GM19351 (cell line): Measurements from ENCODE around the gene JAM2.
"Not testable (repeated sequence)": the region's sequence is repeated elsewhere in the genome, so short reads cannot be mapped to it uniquely, and the experiment has no call there.

ENCODE experiments used
- ATAC-seq: cut with Tn5 transposase; IDR thresholded peaks from one replicate; pipeline ENCODE4 v1.9.1; 2021; ENCODE audit warnings: mild to moderate bottlenecking, moderate library complexity; ENCODE audit not compliant: unreplicated experiment

The JAM2 gene, protein sequence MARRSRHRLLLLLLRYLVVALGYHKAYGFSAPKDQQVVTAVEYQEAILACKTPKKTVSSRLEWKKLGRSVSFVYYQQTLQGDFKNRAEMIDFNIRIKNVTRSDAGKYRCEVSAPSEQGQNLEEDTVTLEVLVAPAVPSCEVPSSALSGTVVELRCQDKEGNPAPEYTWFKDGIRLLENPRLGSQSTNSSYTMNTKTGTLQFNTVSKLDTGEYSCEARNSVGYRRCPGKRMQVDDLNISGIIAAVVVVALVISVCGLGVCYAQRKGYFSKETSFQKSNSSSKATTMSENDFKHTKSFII

DNA sequence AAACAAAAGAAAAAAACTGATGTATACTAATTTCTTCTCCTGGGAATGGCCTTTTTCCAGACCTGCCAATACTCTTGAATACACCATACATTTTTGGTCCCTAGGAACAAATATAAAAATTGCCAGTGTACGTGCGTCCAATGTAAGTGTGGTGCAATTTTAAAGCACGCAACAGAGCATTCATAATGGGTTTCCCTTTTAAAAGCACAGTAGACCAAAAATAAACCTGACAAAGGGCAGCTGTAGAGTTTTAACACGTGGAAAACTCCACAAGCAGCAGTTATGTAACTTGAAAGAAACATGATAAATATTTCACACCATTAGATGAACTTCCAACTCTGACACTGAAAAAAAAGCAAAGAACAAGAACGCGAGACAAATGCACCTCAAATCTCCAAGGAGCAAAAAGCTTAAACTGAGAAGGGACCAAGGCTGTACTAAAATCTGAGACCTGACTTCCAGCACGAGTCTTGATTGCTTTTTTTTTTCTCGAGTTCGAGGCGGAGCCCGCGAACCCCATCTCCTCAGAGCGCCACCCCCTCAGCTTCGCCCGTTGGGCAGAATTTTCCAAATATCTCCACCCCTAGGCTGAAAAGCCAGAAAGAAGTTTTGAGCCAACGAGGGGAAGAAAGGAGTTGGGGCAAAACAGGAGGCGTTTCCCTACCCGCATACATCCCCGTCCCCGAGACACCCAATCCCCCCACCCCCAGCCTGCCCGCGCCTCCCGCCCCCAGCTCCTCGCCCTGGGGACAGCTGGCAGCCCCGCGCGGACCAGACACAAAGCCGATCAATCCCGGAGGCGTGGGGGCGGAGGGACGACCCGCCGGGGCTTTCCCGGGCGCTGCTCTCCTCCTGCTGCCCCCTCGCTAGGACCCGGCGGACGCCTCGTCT, at the start of gene JAM2:
Gene JAM2 (plus strand): TSS at position 599 of the 891 bp plus-strand sequence. CDS start 564 bp downstream, outside the sequence.
- ATAC-seq, result peak; percentile 46

DNA sequence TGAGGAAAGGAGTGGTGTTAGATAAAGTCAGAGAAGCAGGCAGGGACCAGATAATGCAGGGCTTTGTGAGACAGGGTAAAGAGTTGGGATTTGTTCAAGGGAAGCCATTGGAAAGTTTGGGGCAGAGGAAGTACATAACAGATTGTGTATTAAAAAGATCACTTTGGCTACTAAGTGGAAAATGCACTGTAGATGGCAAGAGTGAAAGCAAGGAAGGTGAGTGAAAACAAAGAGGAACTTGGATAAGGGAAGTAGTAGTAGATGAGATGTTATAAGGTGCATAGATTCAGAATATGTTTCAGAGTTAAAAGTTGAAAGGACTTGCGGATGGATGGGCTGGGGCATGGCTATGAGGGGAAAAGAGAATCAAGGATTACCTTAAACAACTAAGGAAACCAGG, 49.2 kb upstream of the JAM2 start:
- ATAC-seq, result no peak

DNA sequence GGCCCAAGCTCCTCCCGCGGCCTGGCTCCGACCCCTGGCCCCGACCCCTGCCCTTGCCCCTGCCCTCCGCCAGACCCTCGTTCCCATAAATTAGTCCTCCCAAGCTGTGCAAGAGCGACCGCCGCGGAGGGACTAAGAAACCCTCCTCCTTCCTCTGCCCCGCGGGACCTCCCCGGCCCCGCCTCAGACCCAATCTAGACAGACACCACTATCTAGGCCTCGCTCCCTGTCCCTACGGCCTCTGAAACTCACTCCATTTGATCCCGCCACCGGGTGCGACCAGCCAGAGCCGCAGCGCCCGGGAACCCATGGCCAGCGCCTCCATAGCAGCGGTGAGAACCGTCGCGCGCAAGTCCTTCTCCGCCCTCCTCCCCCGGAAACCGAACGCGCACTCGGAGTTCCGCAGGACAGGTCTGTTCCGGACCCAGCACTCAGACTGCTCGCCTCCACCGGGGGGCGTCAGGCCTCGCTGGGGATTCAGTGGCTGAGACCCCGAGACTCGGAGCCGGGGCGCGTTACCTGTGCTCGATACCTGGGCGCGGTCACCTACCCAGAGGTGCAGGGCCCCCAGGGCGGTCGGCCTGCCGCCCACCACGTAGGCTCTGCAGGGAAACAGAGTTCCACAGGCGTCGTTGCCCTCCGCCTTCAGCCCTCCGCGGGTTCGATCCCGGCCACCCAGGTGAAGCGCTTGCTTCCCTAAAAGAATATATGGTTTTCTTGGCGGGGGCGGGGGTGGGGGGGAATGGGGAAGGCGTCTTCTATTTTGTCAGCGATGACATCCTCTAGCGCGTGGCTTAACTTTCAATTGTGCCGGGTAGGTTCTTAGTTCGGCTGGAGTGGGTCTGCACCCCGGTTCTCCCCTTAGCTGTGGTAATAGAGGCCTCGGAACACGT, 31.7 kb upstream of the JAM2 start, which contains the start of gene MRPL39:
Gene MRPL39 (minus strand): TSS at position 331 of the 893 bp plus-strand sequence. CDS start 6 bp downstream, at position 325.
- ATAC-seq, result peak; percentile 90

DNA sequence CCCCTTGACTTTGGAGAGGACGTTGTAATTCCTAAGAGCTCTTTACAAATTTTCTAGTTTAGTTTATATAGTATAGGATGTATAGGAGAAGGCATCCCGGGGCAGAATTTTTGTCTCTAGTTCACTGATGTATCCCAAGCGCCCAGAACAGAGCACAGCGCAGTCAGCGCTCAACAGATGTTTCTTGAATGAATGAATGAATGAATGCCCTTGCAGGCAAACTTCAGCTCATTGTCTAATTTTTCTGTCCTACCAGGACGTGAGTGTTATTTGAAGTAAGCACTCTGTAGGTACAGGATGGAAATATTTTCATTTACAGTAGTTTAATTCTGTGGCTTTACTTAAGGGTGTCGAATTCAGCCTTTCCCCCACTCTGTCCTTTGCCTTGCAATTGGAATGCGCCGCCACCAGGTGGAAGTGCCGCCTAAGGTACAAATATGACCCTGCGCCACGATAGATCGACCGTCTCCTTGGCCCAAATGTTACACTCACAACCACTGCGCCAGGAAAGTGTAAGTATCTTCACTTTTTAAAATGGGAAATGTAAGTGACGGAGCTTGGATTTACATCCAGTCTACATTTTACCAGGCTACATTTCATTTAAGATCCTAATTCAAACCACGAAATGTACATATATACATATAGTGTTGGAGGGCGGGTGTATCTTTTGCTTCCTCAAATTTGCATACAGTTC, 30.9 kb upstream of the JAM2 start:
- ATAC-seq, result peak; percentile 75

DNA sequence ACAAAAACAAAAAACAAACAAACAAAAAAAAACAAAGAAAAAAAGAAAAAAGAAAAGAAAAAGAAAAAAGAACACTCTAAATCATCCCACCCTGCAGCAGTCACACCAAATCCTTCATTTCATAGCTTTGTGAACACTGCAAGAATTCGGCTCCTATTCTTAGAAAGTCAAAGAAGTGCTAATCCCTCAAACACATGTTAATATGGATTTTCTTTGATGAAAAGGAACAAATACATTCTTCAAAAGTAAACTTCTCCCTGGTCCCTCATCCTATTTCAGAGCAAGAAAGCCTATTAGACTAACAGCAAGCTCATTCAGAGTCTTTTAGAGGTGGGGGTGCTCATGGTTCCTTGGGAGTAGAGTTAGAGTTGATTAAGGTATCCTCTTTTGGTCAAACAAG, 24.6 kb upstream of the JAM2 start:
- no peak for ATAC-seq

DNA sequence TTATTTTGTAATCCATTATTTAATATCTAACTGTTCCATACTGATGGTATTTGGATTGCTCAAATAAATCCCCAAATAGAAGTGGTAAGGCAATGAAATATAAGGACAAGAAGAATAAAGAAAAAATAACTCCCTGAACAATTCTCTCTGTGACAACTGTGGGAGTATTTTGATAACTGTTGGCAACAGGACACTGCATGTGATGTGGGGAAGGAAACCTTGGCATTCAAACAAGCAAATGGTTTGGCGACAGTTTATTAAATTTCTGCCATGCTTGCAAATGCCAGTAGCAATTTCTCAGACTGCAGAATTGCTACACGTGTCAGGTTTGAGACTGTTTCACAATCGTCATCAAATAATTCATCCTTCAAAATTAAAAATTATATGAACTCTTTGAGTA, 23.2 kb upstream of the JAM2 start:
- no peak for ATAC-seq

DNA sequence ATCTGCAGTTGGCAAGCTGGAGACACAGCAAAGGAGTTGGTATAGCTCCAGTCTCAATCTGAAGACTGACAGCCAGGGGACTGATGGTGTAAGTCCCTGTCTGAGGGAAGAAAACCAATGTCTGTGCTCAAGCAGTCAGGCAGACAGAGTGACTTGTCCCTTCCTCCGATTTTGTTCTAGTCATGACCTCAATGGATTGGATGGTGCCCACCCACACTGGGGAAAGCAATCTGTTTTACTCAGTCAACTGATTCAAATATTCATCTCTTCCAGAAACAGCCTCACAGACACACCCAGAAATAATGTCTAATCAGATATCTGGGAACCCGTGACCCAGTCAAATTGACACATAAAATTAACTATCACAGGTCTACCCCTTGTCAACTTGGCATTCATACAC, 19.9 kb upstream of the JAM2 start:
- no peak for ATAC-seq

DNA sequence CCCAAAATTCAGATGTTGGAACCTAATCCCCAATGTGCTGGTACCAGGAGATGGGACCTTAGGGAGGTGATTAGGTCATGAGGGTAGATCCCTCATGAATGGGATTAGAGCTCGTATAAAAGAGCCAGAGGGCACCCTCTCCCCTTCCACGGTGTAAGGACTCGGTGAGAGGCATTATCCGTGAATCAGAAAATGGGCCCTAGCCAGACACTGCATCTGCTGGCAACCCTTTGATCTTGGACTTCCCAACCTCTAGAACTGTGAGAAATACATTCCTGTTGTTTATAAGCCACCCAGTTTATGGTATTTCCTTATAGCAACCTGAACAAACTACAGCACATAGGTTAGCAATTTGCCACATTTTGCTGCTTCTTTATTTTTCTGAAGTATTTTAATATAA, 14.5 kb upstream of the JAM2 start:
- ATAC-seq, result no peak

DNA sequence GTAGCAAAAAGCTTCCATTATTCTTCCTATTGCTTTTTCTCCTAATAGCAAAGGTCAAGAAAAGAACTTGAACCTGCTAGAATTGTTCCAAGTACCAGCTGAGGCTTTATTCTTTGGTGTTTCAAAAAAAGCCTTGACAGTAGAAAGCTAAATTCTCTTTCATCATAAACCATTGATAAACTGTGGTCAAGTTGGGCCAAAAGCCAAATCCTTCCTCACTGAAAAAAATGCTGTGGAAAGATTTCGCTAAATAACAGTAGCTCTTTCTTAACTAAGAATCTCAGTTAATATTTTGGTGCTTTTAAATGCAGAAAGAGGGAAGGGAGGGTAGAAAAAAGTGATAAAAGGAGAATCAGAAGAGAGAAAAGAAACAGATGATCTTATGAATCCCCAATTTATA, 14.0 kb upstream of the JAM2 start:
- no peak for ATAC-seq

DNA sequence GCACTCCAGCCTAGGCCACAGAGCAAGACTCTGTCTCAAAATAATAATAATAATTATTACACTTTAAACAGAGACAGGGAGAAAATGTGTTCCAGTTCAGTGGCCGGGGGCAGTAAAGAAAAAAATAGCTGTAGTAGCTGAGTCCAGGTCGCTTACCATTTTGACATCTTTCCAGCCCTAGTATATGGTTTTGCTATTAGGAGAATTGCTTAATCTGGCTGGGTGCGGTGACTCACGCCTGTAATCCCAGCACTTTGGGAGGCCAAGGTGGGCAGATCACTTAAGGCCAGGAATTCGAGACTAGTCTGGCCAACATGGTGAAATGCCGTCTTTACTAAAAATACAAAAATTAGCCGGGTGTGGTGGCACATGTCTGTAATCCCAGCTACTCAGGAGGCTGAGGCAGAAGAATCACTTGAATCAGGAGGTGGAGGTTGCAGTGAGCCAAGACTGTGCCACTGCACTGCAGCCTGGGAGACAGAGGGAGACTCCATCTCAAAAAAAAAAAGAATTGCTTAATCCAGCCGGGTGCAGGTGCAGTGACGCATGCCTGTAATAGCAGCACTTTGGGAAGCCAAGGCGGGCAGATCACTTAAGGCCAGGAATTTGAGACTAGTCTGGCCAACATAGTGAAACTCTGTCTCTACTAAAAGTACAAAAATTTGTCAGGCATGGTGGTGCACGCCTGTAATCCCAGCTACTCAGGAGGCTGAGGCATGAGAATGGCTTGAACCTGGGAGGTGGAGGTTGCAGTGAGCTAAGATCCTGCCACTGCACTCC, 13.1 kb upstream of the JAM2 start:
- not testable (repeated sequence) for ATAC-seq

DNA sequence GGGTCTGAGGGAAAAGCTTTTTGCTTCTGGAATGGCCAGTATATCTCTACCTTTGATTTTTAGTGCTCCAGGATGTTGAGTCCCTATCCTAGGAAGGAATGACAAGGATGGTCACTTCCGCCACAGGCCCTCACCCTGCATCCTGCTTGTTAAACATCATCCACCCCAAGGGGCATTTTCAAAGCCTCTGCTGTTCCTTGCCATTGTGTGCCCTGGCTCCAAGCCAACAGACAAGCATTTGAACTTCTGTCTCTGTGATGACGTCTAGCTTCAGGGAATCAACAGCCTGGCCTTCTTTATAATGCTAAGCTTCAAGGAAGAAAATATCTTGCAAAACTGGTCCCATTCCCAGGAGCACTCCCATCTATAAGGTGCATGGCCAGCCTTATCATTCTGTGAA, 12.3 kb upstream of the JAM2 start:
- no peak for ATAC-seq

DNA sequence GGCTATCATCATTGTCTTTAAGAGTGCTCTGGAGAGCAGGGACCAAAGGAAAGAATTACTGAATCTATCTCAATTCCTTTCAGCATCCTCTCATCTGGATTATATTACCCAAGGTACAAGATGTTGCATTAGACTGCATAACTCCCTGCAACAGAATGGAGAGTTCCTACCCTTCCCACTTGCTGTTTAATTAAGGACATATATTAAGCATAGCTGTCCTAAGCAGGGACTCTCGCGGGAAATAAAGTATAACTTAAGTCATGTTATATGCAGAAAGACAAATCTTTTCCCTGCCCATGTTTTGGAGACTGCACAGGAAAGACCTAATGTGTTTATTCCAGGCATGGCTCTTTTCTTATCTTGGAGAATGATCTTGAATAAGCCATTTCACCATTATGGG, 6.8 kb upstream of the JAM2 start:
- ATAC-seq, result no peak

DNA sequence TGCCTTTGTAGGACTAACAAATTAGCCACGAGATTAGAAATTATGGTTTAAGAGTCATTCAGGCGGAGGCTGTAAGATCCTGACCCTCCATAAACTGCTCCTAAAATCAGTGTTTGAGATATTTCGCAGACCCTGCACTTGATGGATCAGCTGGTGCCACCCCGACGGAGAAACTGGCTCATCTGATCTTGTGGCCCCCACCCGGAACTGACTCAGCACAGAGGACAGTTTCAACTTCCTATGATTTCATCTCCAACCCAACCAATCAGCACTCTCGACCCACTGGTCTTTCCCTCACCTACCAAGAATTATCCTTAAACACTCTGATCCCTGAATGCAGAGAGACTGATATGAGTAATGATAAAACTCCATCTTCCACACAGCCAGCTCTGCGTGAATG, 3.7 kb upstream of the JAM2 start:
- ATAC-seq, result no peak

DNA sequence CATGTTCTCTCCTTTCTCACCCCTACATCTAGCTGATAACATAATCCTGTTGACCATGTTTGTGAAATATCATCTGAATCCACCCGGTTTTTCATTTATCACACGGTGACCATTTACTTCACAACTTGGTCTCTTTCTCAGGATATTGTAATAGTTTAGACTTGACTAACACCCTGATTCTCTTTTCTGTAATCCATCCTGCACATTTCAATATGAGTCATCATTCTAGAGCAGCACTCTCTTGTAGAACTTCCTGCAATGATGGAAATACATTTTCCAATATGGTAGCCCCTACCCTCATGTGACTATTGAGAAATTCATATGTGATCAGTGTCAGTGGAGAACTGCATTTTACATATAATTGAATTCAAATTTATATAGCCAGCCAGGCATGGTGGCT, 2.3 kb upstream of the JAM2 start:
- ATAC-seq, result no peak

DNA sequence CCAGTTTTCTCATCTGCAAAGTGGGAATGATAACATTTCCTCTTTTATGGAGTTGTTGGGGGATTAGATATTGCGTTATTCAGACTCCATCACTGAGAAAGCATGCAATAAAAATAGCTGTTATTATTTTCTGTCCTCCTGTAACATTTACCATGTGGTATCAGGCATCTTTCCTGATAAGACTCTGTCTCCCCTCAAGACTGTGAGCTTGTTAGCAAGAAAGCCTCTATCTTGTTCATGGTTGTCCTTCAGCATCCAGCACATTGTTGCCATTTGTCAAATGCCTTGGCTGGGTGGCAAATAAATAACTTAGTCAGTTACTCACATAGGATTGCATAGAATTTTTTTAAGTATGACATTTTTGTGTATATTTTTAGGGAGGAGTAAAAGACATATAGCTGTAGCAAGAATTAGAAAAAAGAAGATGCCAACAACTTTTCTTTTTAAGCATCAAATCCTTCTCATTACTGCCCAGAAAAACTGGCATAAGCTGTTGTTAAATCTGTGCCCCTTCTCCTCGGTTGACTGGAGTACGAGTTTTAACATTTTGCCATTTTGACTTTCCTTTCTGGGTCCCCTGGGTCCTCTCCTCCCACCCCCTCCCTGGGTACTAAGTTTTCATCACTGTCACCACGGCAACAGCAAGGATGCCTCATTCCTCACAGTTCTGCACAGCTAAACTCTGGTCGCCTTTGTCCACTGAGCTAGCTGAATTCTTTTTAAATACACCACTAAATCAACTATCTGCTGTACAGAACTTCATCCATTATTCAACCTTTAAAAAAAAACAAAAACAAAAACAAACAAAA, 1.0 kb upstream of the JAM2 start:
- ATAC-seq, result no peak

DNA sequence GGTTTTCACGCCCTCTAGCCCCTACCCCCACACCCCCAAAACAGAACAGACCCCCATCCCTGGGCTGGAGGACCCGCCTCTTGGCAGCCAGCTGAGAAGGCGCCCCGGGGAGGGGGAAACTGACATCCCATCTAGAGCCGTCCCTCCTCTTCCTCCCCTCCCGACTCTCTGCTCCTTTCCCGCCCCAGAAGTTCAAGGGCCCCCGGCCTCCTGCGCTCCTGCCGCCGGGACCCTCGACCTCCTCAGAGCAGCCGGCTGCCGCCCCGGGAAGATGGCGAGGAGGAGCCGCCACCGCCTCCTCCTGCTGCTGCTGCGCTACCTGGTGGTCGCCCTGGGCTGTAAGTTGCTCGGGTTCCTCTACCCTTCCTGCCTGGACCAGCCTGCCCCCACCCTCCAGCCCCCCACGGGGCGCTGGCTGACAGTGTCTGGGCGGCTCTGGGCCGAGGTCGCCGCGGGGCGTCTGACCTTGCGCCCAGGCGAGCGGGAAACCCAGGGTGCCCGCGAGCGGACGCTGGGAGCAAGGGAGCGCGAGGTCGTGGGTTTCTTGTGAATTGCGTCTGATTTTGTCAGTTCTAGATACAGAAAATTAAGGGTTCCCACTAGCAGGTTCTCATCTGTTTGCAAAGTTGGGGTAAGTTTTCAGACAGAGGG, 618 bp downstream of the JAM2 start:
- peak; percentile 67 for ATAC-seq

DNA sequence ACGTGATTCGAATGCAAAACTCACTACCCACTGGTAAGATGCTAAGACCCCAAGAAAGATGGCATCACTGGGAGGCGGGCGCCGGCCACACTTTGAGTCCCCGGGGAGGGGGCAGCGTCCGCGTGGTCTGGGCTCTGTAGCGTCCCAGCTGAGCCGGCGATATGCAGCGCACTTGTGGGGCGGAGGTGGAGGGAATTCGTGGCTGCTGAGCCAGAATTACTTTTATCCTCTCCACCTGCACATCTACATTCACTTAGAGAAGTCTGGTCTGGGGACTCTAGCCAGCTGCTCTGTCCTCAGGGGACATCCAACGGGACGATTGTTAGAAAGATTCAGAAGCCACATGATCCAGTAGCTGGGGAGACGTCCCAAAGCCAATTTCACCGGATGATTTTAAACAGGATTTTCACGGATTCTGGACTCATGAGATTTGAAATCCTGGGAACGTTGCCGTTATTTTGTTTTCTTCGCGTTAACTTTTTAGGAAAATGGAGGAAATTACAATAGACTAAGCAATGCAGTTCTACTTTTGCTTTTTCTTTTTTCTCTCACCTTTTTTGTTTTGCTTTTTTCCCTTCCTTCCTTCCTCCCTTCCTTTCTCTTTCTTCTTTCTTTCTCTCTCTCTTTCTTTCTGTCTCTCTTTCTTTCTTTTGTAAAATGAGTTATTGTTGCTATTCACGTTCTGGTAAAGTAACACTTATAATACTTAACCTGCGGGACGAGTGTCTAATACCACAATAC, 1.3 kb downstream of the JAM2 start:
- ATAC-seq, result peak; percentile 22

DNA sequence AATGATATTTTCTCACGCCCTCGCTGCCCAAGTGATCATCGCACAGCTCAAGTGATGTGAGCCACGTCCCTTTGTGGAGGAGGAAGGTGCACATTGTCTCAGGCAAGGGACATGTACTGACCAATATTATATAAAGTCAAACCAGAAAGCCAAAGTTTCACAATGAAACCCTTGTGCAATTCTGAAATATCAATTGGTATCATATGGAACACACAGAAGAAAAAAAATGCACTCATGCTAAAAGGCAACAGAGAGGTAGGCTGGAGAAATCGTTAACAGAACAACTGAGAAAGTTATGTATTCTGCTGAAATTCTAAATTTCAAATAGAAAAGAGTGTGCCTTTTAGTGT, 1.9 kb downstream of the JAM2 start:
- ATAC-seq, result no peak
